ENCODE measurements around the gene MRPS6. TPM values are rescaled to one million over a fixed set of nuclear protein-coding genes. Genes with fewer than 3 reads are reported as not detected.

Gene MRPS6
- total and polyA plus RNA-seq, 2 experiments from 2014 or later, result 54.9 to 201 TPM

- Histone ChIP-seq H3K79me2 (no peaks in the 10 kb centered on the region), H3K4me1 (ENCODE audit: insufficient read depth) (peaks cover 12% of the 10 kb centered on the region), H3K4me2 (no peak overlapping the region), H3K36me3 (replicated peaks; ENCODE audit: insufficient read depth, low read depth) (no peaks in the 10 kb centered on the region), H3K9me3 (ENCODE audit: low read depth) (no peaks in the 10 kb centered on the region), H3K9me2 (replicated peaks; ENCODE audit: insufficient read depth) (no peaks in the 10 kb centered on the region), H3K27me3 (no peaks in the 10 kb centered on the region), H2AFZ (no peak overlapping the region), H3K27ac (no peak overlapping the region), H4K20me1 (ENCODE audit: insufficient read depth, poor library complexity, severe bottlenecking) (no peaks in the 10 kb centered on the region), H3K4me3 (no peak overlapping the region)
- no peak for TF ChIP-seq EZH2 (IDR thresholded peaks at IDR 0.05; ENCODE audit: borderline replicate concordance)
- TF ChIP-seq, protein P1, sequence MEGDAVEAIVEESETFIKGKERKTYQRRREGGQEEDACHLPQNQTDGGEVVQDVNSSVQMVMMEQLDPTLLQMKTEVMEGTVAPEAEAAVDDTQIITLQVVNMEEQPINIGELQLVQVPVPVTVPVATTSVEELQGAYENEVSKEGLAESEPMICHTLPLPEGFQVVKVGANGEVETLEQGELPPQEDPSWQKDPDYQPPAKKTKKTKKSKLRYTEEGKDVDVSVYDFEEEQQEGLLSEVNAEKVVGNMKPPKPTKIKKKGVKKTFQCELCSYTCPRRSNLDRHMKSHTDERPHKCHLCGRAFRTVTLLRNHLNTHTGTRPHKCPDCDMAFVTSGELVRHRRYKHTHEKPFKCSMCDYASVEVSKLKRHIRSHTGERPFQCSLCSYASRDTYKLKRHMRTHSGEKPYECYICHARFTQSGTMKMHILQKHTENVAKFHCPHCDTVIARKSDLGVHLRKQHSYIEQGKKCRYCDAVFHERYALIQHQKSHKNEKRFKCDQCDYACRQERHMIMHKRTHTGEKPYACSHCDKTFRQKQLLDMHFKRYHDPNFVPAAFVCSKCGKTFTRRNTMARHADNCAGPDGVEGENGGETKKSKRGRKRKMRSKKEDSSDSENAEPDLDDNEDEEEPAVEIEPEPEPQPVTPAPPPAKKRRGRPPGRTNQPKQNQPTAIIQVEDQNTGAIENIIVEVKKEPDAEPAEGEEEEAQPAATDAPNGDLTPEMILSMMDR (IDR thresholded peaks at IDR 0.05; ENCODE audit: poor library complexity), result no peak
- TF ChIP-seq EZH2phosphoT487 (IDR thresholded peaks at IDR 0.05; ENCODE audit: low read depth, severe bottlenecking, unreplicated experiment), result no peak
- 71% methylated on average over 9 of the region's 9 CpGs for WGBS (ENCODE audit: low lambda C conversion rate, missing lambda C conversion rate)
- peak; percentile 55 for DNase-seq (ENCODE audit: low spot score)
Observed at GRCh38 chr21:34027721-34028461, 45.5 kb upstream of the MRPS6 start.

DNA sequence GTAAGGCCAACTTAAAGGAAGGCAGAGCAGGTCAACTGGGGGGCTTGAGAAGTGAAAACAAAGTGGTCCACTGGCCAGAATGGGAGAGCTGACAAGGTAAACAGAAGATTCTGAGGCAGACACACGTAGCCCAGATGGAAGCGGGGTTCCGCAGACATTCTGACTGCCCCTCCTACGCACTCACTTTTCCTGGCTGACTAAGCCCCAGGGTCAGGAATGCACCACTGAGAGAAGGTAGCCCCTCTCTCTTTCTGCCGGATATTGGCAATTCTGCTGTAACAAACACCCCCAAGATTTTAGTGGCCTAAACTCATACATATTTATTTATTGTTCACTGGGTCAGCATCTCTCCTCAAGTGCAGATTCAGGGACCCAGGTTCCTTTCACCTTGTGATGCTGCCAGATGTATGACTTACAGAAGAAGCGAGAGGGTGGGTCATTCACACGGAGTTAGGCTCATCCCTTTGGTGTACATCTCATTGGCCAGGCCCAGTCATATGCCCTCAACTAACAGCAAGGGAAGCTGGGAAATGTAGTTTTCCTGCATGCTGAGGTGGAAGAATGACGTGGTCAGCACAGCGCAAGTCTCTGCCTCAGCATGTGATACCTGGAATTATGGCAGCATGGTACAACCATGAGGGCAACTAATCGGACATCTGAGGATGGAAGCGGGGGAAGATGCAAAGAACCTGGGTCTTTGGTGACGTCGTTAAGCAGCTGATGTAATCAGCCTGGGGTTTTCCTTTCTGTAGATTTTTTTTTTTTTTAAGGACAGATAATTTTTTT lies 43.4 kb upstream of the MRPS6 start:
- H3K4me3 ChIP-seq, result no peak overlapping the region
- no peaks in the 10 kb centered on the region for H4K20me1 ChIP-seq (ENCODE audit: insufficient read depth, poor library complexity, severe bottlenecking)
- peak overlapping the region; percentile 48 for H3K4me2 ChIP-seq
- no peaks in the 10 kb centered on the region for H3K27me3 ChIP-seq
- no peaks in the 10 kb centered on the region for H3K9me3 ChIP-seq (ENCODE audit: low read depth)
- H2AFZ ChIP-seq, result no peak overlapping the region
- WGBS (ENCODE audit: low lambda C conversion rate, missing lambda C conversion rate), result 59% methylated on average over 13 of the region's 13 CpGs
- H3K36me3 ChIP-seq (replicated peaks; ENCODE audit: insufficient read depth, low read depth), result no peaks in the 10 kb centered on the region
- H3K9me2 ChIP-seq (replicated peaks; ENCODE audit: insufficient read depth), result no peaks in the 10 kb centered on the region
- no peaks in the 10 kb centered on the region for H3K79me2 ChIP-seq
- H3K4me1 ChIP-seq (ENCODE audit: insufficient read depth), result no peaks in the 10 kb centered on the region
- no peak overlapping the region for H3K27ac ChIP-seq
- DNase-seq (ENCODE audit: low spot score), result peak; percentile 54
- no peak for TF ChIP-seq EZH2 (IDR thresholded peaks at IDR 0.05; ENCODE audit: borderline replicate concordance)
- TF ChIP-seq, protein P1 (IDR thresholded peaks at IDR 0.05; ENCODE audit: poor library complexity), result no peak
- no peak for TF ChIP-seq EZH2phosphoT487 (IDR thresholded peaks at IDR 0.05; ENCODE audit: low read depth, severe bottlenecking, unreplicated experiment)

- Histone ChIP-seq H4K20me1 (ENCODE audit: insufficient read depth, poor library complexity, severe bottlenecking) (no peaks in the 10 kb centered on the region), H3K79me2 (no peaks in the 10 kb centered on the region), H3K36me3 (replicated peaks; ENCODE audit: insufficient read depth, low read depth) (no peaks in the 10 kb centered on the region), H3K9me2 (replicated peaks; ENCODE audit: insufficient read depth) (no peaks in the 10 kb centered on the region), H3K4me3 (no peak overlapping the region), H3K9me3 (ENCODE audit: low read depth) (no peaks in the 10 kb centered on the region), H3K27me3 (no peaks in the 10 kb centered on the region), H2AFZ (no peak overlapping the region), H3K4me1 (ENCODE audit: insufficient read depth) (no peaks in the 10 kb centered on the region), H3K27ac (peak overlapping the region; percentile 37), H3K4me2 (peak overlapping the region; percentile 24)
- 86% methylated on average over 11 of the region's 11 CpGs for WGBS (ENCODE audit: low lambda C conversion rate, missing lambda C conversion rate)
- TF ChIP-seq EZH2 (IDR thresholded peaks at IDR 0.05; ENCODE audit: borderline replicate concordance) (no peak), EZH2phosphoT487 (IDR thresholded peaks at IDR 0.05; ENCODE audit: low read depth, severe bottlenecking, unreplicated experiment) (no peak)
- TF ChIP-seq, protein P1 (IDR thresholded peaks at IDR 0.05; ENCODE audit: poor library complexity), result no peak
- peak; percentile 23 for DNase-seq (ENCODE audit: low spot score)
Observed at GRCh38 chr21:34031835-34032370, 41.5 kb upstream of the MRPS6 start.

Data from hepatocyte (in vitro differentiated cells).